ENCODE results near the gene ERMN.

The ERMN gene

GRCh38 chr2:157339965-157340655 is 14.5 kb upstream of the ERMN start:
- no peak for TF ChIP-seq CTCF (IDR thresholded peaks at IDR 0.05; ENCODE audit: control insufficient read depth, insufficient read depth, low read depth, low read length, missing control alignments)
- no peak for DNase-seq (ENCODE audit: low read depth)
- no peak overlapping the region for H3K4me3 ChIP-seq (ENCODE audit: control insufficient read depth, low read depth, low read length)

- no peak for TF ChIP-seq CTCF (IDR thresholded peaks at IDR 0.05; ENCODE audit: control insufficient read depth, insufficient read depth, low read depth, low read length, missing control alignments)
- H3K4me3 ChIP-seq (ENCODE audit: control insufficient read depth, low read depth, low read length) = no peak overlapping the region
- no peak for DNase-seq (ENCODE audit: low read depth)
Measured at GRCh38 chr2:157337978-157338377, 12.4 kb upstream of the ERMN start.

- TF ChIP-seq CTCF (IDR thresholded peaks at IDR 0.05; ENCODE audit: control insufficient read depth, insufficient read depth, low read depth, low read length, missing control alignments) = peak; percentile 54
- H3K4me3 ChIP-seq (ENCODE audit: control insufficient read depth, low read depth, low read length) = no peak overlapping the region
- DNase-seq (ENCODE audit: low read depth) = no peak
Measured at GRCh38 chr2:157336137-157337010, 10.8 kb upstream of the ERMN start.

- H3K4me3 ChIP-seq (ENCODE audit: control insufficient read depth, low read depth, low read length) = no peak overlapping the region
- TF ChIP-seq CTCF (IDR thresholded peaks at IDR 0.05; ENCODE audit: control insufficient read depth, insufficient read depth, low read depth, low read length, missing control alignments) = no peak
- no peak for DNase-seq (ENCODE audit: low read depth)
Measured at GRCh38 chr2:157334797-157335196, 9.2 kb upstream of the ERMN start.

GRCh38 chr2:157334335-157334734 is 8.7 kb upstream of the ERMN start:
- TF ChIP-seq CTCF (IDR thresholded peaks at IDR 0.05; ENCODE audit: control insufficient read depth, insufficient read depth, low read depth, low read length, missing control alignments) = no peak
- H3K4me3 ChIP-seq (ENCODE audit: control insufficient read depth, low read depth, low read length) = no peak overlapping the region
- no peak for DNase-seq (ENCODE audit: low read depth)

- no peak overlapping the region for H3K4me3 ChIP-seq (ENCODE audit: control insufficient read depth, low read depth, low read length)
- DNase-seq (ENCODE audit: low read depth) = no peak
- TF ChIP-seq CTCF (IDR thresholded peaks at IDR 0.05; ENCODE audit: control insufficient read depth, insufficient read depth, low read depth, low read length, missing control alignments) = no peak
Measured at GRCh38 chr2:157333304-157334047, 7.9 kb upstream of the ERMN start.
